RCC 7860 (cell line): ENCODE measurements around the gene PTPRN2.

Experiments used
- DNase-seq: peaks from one replicate; pipeline ENCODE4 v3.0.0-alpha.2; 2015; ENCODE audit warnings: low spot score
- FAIRE-seq: peaks from 2 replicates; lab custom pipeline; 2012; peaks lifted over from hg19 to GRCh38; lab: Jason Lieb, UNC

PTPRN2 gene

GRCh38 chr7:158116235-158116634 is 471.4 kb downstream of the PTPRN2 start:
- FAIRE-seq (no peak), DNase-seq (no peak)

- DNase-seq (no peak), FAIRE-seq (no peak)
Measured at GRCh38 chr7:158114056-158114850, 473.4 kb downstream of the PTPRN2 start.

- DNase-seq (no peak), FAIRE-seq (no peak)
Measured at GRCh38 chr7:158113321-158114025, 474.1 kb downstream of the PTPRN2 start.

- no peak for FAIRE-seq
- no peak for DNase-seq
Measured at GRCh38 chr7:158112571-158113320, 474.9 kb downstream of the PTPRN2 start.

GRCh38 chr7:158111906-158112570 is 475.6 kb downstream of the PTPRN2 start:
- DNase-seq (no peak), FAIRE-seq (no peak)

GRCh38 chr7:158111049-158111751 is 476.4 kb downstream of the PTPRN2 start:
- DNase-seq, result no peak
- FAIRE-seq, result no peak

GRCh38 chr7:158110661-158111048 is 477.0 kb downstream of the PTPRN2 start:
- no peak for FAIRE-seq
- no peak for DNase-seq

- no peak for DNase-seq
- no peak for FAIRE-seq
Measured at GRCh38 chr7:158110034-158110590, 477.5 kb downstream of the PTPRN2 start.

GRCh38 chr7:158109364-158110033 is 478.1 kb downstream of the PTPRN2 start:
- FAIRE-seq (no peak), DNase-seq (no peak)

GRCh38 chr7:158108646-158109293 is 478.9 kb downstream of the PTPRN2 start:
- DNase-seq, result no peak

GRCh38 chr7:158107806-158108205 is 479.8 kb downstream of the PTPRN2 start:
- FAIRE-seq (no peak), DNase-seq (no peak)

More at GRCh38 chr7:158108646-158109293, 478.9 kb downstream of the PTPRN2 start:
- FAIRE-seq, result no peak

GRCh38 chr7:158106272-158106671 is 481.4 kb downstream of the PTPRN2 start:
- FAIRE-seq, result no peak
- DNase-seq, result no peak

GRCh38 chr7:158103378-158103777 is 484.2 kb downstream of the PTPRN2 start:
- no peak for DNase-seq
- FAIRE-seq, result no peak

GRCh38 chr7:158102897-158103296 is 484.7 kb downstream of the PTPRN2 start:
- FAIRE-seq (no peak), DNase-seq (no peak)

GRCh38 chr7:158101821-158102450 is 485.7 kb downstream of the PTPRN2 start:
- FAIRE-seq, result no peak
- no peak for DNase-seq

- no peak for DNase-seq
- no peak for FAIRE-seq
Measured at GRCh38 chr7:158098125-158099030, 489.2 kb downstream of the PTPRN2 start.

- DNase-seq, result no peak
- FAIRE-seq, result no peak
Measured at GRCh38 chr7:158097453-158098124, 490.0 kb downstream of the PTPRN2 start.
